Mesenchymal stem cell (in vitro differentiated cells and primary cell): ENCODE data around the gene FXYD2.

Source experiments
- DNase-seq: peaks from one replicate; pipeline ENCODE4 v3.0.0-alpha.2; 2013
- H2AFZ ChIP-seq: one replicate; pipeline ENCODE4 v1.6.1; 2013; ENCODE audit warnings: low read depth, mild to moderate bottlenecking, control low read depth, inconsistent platforms, low read length, moderate library complexity
- H2AK5ac ChIP-seq: 2 replicates; pipeline ENCODE4 v1.6.1; 2013; ENCODE audit warnings: low read length, moderate library complexity, mild to moderate bottlenecking, inconsistent platforms; ENCODE audit not compliant: severe bottlenecking
- H2BK120ac ChIP-seq: one replicate; pipeline ENCODE4 v1.6.1; 2013; ENCODE audit warnings: low read depth, mild to moderate bottlenecking, inconsistent platforms, low read length, moderate library complexity
- H2BK12ac ChIP-seq, 2 experiments: one replicate each; pipeline ENCODE4 v1.6.1; 2013; ENCODE audit warnings: inconsistent platforms in 2 of 2, low read length in 2 of 2, mild to moderate bottlenecking in 2 of 2, moderate library complexity in 2 of 2, control low read depth in 1 of 2
- H2BK15ac ChIP-seq: one replicate; pipeline ENCODE4 v1.6.1; 2013; ENCODE audit warnings: mild to moderate bottlenecking, low read depth, inconsistent platforms; ENCODE audit not compliant: poor library complexity, severe bottlenecking
- H2BK5ac ChIP-seq: 2 replicates; pipeline ENCODE4 v1.6.1; 2013; ENCODE audit warnings: low read depth, mild to moderate bottlenecking, low read length, control low read depth, inconsistent platforms; ENCODE audit not compliant: poor library complexity, severe bottlenecking
- H3K14ac ChIP-seq, 2 experiments: one replicate each; pipeline ENCODE4 v1.6.1; 2013; ENCODE audit warnings: inconsistent platforms in 2 of 2, low read length in 2 of 2, control low read depth in 1 of 2, mild to moderate bottlenecking in 1 of 2, moderate library complexity in 1 of 2
- H3K18ac ChIP-seq, 2 experiments: one replicate each; pipeline ENCODE4 v1.6.1; 2013; ENCODE audit warnings: inconsistent platforms in 2 of 2, low read length in 2 of 2, control low read depth in 1 of 2, low read depth in 1 of 2, mild to moderate bottlenecking in 1 of 2
- H3K23ac ChIP-seq, 2 experiments: one replicate each; pipeline ENCODE4 v1.6.1; 2013; ENCODE audit warnings: inconsistent platforms in 2 of 2, low read length in 2 of 2, mild to moderate bottlenecking in 2 of 2, moderate library complexity in 2 of 2, control low read depth in 1 of 2
- H3K27ac ChIP-seq: 2 replicates; pipeline ENCODE4 v1.5.1; 2013; ENCODE audit warnings: mild to moderate bottlenecking, moderate library complexity, low read length, control low read depth, inconsistent platforms; ENCODE audit not compliant: poor library complexity, severe bottlenecking
- H3K27me3 ChIP-seq, 2 experiments: 2 replicates each; pipeline versions ENCODE4 v1.6.1 to v1.7.0; 2013; ENCODE audit warnings: low read length in 2 of 2, mild to moderate bottlenecking in 2 of 2, moderate library complexity in 2 of 2, control low read depth in 1 of 2, inconsistent platforms in 1 of 2; ENCODE audit not compliant: control insufficient read depth in 1 of 2, insufficient read depth in 1 of 2
- H3K36me3 ChIP-seq, 2 experiments: 2 replicates each; pipeline versions ENCODE4 v1.6.1 to v1.7.0; 2013; ENCODE audit warnings: low read length in 2 of 2, control low read depth in 1 of 2, inconsistent platforms in 1 of 2, low read depth in 1 of 2, mild to moderate bottlenecking in 1 of 2; ENCODE audit not compliant: insufficient read depth in 2 of 2, control insufficient read depth in 1 of 2
- H3K4ac ChIP-seq, 2 experiments: one replicate each; pipeline ENCODE4 v1.6.1; 2013; ENCODE audit warnings: inconsistent platforms in 2 of 2, low read length in 2 of 2, mild to moderate bottlenecking in 2 of 2, moderate library complexity in 2 of 2, control low read depth in 1 of 2, low read depth in 1 of 2
- H3K4me1 ChIP-seq: 2 replicates; pipeline ENCODE4 v1.6.1; 2013; ENCODE audit warnings: low read depth, low read length, control low read depth; ENCODE audit not compliant: control insufficient read depth, insufficient read depth
- H3K4me2 ChIP-seq: 2 replicates; pipeline ENCODE4 v1.6.1; 2013; ENCODE audit warnings: low read length, mild to moderate bottlenecking, inconsistent platforms; ENCODE audit not compliant: poor library complexity, severe bottlenecking
- H3K4me3 ChIP-seq, 2 experiments: 2 replicates each; pipeline versions ENCODE4 v1.5.1 to v1.7.0; 2013; ENCODE audit warnings: low read length in 2 of 2, mild to moderate bottlenecking in 2 of 2, control low read depth in 1 of 2, low read depth in 1 of 2; ENCODE audit not compliant: insufficient read depth in 1 of 2
- H3K79me1 ChIP-seq: replicated peaks from 2 replicates; pipeline ENCODE4 v1.6.1; 2013; ENCODE audit warnings: mild to moderate bottlenecking, control low read depth, low read length, inconsistent platforms; ENCODE audit not compliant: poor library complexity, severe bottlenecking
- H3K9ac ChIP-seq: 2 replicates; pipeline ENCODE4 v1.7.0; 2013; ENCODE audit warnings: mild to moderate bottlenecking, low read length, moderate library complexity
- H3K9me3 ChIP-seq: 2 replicates; pipeline ENCODE4 v1.7.0; 2013; ENCODE audit warnings: mild to moderate bottlenecking, low read length; ENCODE audit not compliant: control insufficient read depth
- H4K8ac ChIP-seq: one replicate; pipeline ENCODE4 v1.6.1; 2013; ENCODE audit warnings: inconsistent platforms, mild to moderate bottlenecking, low read length, moderate library complexity
- H4K91ac ChIP-seq: one replicate; pipeline ENCODE4 v1.6.1; 2013; ENCODE audit warnings: mild to moderate bottlenecking, low read length, inconsistent platforms
- WGBS: methylation state at CpG from one replicate; pipeline ENCODE4 v1.1.7; 2013; ENCODE audit warnings: mixed read lengths; 5-methylcytosine and 5-hydroxymethylcytosine counted together

The FXYD2 gene

GRCh38 chr11:117782101-117782500 is 42.4 kb downstream of the FXYD2 start:
- H3K27ac ChIP-seq: no peak overlapping the region
- H4K8ac ChIP-seq: no peak overlapping the region
- H3K4me1 ChIP-seq: peaks cover 4% of the 10 kb centered on the region
- no peaks in the 10 kb centered on the region for H3K9me3 ChIP-seq
- no peak overlapping the region for H2AFZ ChIP-seq
- no peak overlapping the region for H2BK15ac ChIP-seq
- H3K4me3 ChIP-seq: no peak overlapping the region
- no peak overlapping the region for H3K18ac ChIP-seq
- H3K36me3 ChIP-seq: peaks cover 0 to 16% of the 10 kb centered on the region in 2 experiments
- H3K14ac ChIP-seq: no peak overlapping the region
- H4K91ac ChIP-seq: no peak overlapping the region
- no peaks in the 10 kb centered on the region for H3K79me1 ChIP-seq
- H3K23ac ChIP-seq: no peak overlapping the region
- H3K4ac ChIP-seq: no peak overlapping the region
- no peak overlapping the region for H2BK12ac ChIP-seq
- H3K4me2 ChIP-seq: no peak overlapping the region
- WGBS: 51% methylated on average over 11 of the region's 11 CpGs
- no peak for DNase-seq
- H3K9ac ChIP-seq: no peak overlapping the region
- no peak overlapping the region for H2BK120ac ChIP-seq
- H2BK5ac ChIP-seq: no peak overlapping the region
- H3K27me3 ChIP-seq: peaks cover 66 to 89% of the 10 kb centered on the region in 2 experiments
- H2AK5ac ChIP-seq: no peak overlapping the region

- Histone ChIP-seq H3K4me1 (peaks cover under 1% of the 10 kb centered on the region), H3K9ac (no peak overlapping the region), H2AK5ac (no peak overlapping the region), H2BK15ac (no peak overlapping the region), H3K36me3 (peaks cover 0 to 20% of the 10 kb centered on the region in 2 experiments), H3K18ac (no peak overlapping the region), H4K91ac (no peak overlapping the region), H3K4me2 (no peak overlapping the region), H3K4ac (no peak overlapping the region), H2BK120ac (no peak overlapping the region), H3K27ac (no peak overlapping the region), H3K9me3 (no peaks in the 10 kb centered on the region), H4K8ac (no peak overlapping the region), H3K14ac (no peak overlapping the region), H2AFZ (no peak overlapping the region), H3K23ac (no peak overlapping the region), H3K79me1 (no peaks in the 10 kb centered on the region), H3K4me3 (no peak overlapping the region), H2BK5ac (no peak overlapping the region), H2BK12ac (no peak overlapping the region), H3K27me3 (peaks cover 66 to 89% of the 10 kb centered on the region in 2 experiments)
- no peak for DNase-seq
- 71% methylated on average over 4 of the region's 4 CpGs for WGBS
Observed at GRCh38 chr11:117781627-117782026, 42.9 kb downstream of the FXYD2 start.

- Histone ChIP-seq H3K4me2 (no peak overlapping the region), H2BK12ac (no peak overlapping the region), H3K18ac (no peak overlapping the region), H3K27me3 (peaks cover 59 to 90% of the 10 kb centered on the region in 2 experiments), H3K27ac (no peak overlapping the region), H3K14ac (no peak overlapping the region), H3K4me1 (no peaks in the 10 kb centered on the region), H3K9me3 (no peaks in the 10 kb centered on the region), H3K23ac (no peak overlapping the region), H3K4me3 (no peak overlapping the region), H2AFZ (no peak overlapping the region), H3K9ac (no peak overlapping the region), H4K8ac (no peak overlapping the region), H3K36me3 (peaks cover 0 to 26% of the 10 kb centered on the region in 2 experiments), H2BK120ac (no peak overlapping the region), H4K91ac (no peak overlapping the region), H3K4ac (no peak overlapping the region), H2BK15ac (no peak overlapping the region), H2BK5ac (no peak overlapping the region), H2AK5ac (no peak overlapping the region), H3K79me1 (no peaks in the 10 kb centered on the region)
- 79% methylated on average over 26 of the region's 26 CpGs for WGBS
- no peak for DNase-seq
Observed at GRCh38 chr11:117780456-117780855, 44.1 kb downstream of the FXYD2 start.

GRCh38 chr11:117774553-117774952 is 50.0 kb downstream of the FXYD2 start:
- no peak for DNase-seq
- Histone ChIP-seq H4K8ac (no peak overlapping the region), H3K4me2 (no peak overlapping the region), H2BK120ac (no peak overlapping the region), H3K4me3 (no peak overlapping the region), H2AFZ (no peak overlapping the region), H3K27me3 (peaks cover 29 to 73% of the 10 kb centered on the region in 2 experiments), H3K9ac (no peak overlapping the region), H3K18ac (no peak overlapping the region), H4K91ac (no peak overlapping the region), H3K4ac (no peak overlapping the region), H2BK5ac (no peak overlapping the region), H3K79me1 (no peaks in the 10 kb centered on the region), H3K9me3 (no peaks in the 10 kb centered on the region), H2BK12ac (no peak overlapping the region), H3K4me1 (peaks cover 3% of the 10 kb centered on the region), H3K27ac (no peak overlapping the region), H2AK5ac (no peak overlapping the region), H2BK15ac (no peak overlapping the region), H3K23ac (no peak overlapping the region), H3K14ac (no peak overlapping the region), H3K36me3 (peaks cover 0 to 25% of the 10 kb centered on the region in 2 experiments)
- 92% methylated on average over 2 of the region's 3 CpGs for WGBS
